ENCODE results near the gene C1QTNF1. TPM values are rescaled to one million over a fixed set of nuclear protein-coding genes. Genes with fewer than 3 reads are reported as not detected.

The C1QTNF1 gene
- total RNA-seq, 6 donors from 2014 or later = 9.3 to 30.4 (median 14.1) TPM

GRCh38 chr17:79080349-79080748 is 56.4 kb downstream of the C1QTNF1 start:
- no peaks in the 10 kb centered on the region for H3K27me3 ChIP-seq
- H3K4me3 ChIP-seq = no peak overlapping the region
- H3K9me3 ChIP-seq = no peaks in the 10 kb centered on the region
- peaks cover 11 to 21% (median 14%) of the 10 kb centered on the region in 4 donors for H3K4me1 ChIP-seq
- DNase-seq (peak in 1 of 2 donors; percentile 40), ATAC-seq (ENCODE audit: low FRiP score in 2 of 2) (no peak)
- H3K36me3 ChIP-seq = peaks cover 24 to 78% (median 63%) of the 10 kb centered on the region in 4 donors
- H3K27ac ChIP-seq = no peak overlapping the region
- TF ChIP-seq POLR2A (IDR thresholded peaks at IDR 0.05) (no peak), CTCF (IDR thresholded peaks at IDR 0.05) (no peak), POLR2AphosphoS5 (IDR thresholded peaks at IDR 0.05) (no peak), EP300 (IDR thresholded peaks at IDR 0.05) (no peak)
- 96 to 97% methylated on average over 17 to 18 of the region's 18 CpGs for WGBS, 2 donors

GRCh38 chr17:79080761-79081290 is 56.9 kb downstream of the C1QTNF1 start:
- no peak overlapping the region for H3K27ac ChIP-seq
- H3K4me1 ChIP-seq = peaks cover 6 to 16% (median 9%) of the 10 kb centered on the region in 4 donors
- peak in 1 of 2 donors; percentile 60 for DNase-seq
- no peak for TF ChIP-seq POLR2AphosphoS5 (IDR thresholded peaks at IDR 0.05)
- TF ChIP-seq POLR2A (IDR thresholded peaks at IDR 0.05) = no peak
- no peak for TF ChIP-seq CTCF (IDR thresholded peaks at IDR 0.05)
- TF ChIP-seq EP300 (IDR thresholded peaks at IDR 0.05) = no peak
- no peak for ATAC-seq (ENCODE audit: low FRiP score in 2 of 2)
- no peaks in the 10 kb centered on the region for H3K27me3 ChIP-seq
- no peaks in the 10 kb centered on the region for H3K9me3 ChIP-seq
- peaks cover 27 to 82% (median 68%) of the 10 kb centered on the region in 4 donors for H3K36me3 ChIP-seq
- no peak overlapping the region for H3K4me3 ChIP-seq
- WGBS, 2 donors = 97% methylated on average over 10 to 15 of the region's 17 CpGs

DNA sequence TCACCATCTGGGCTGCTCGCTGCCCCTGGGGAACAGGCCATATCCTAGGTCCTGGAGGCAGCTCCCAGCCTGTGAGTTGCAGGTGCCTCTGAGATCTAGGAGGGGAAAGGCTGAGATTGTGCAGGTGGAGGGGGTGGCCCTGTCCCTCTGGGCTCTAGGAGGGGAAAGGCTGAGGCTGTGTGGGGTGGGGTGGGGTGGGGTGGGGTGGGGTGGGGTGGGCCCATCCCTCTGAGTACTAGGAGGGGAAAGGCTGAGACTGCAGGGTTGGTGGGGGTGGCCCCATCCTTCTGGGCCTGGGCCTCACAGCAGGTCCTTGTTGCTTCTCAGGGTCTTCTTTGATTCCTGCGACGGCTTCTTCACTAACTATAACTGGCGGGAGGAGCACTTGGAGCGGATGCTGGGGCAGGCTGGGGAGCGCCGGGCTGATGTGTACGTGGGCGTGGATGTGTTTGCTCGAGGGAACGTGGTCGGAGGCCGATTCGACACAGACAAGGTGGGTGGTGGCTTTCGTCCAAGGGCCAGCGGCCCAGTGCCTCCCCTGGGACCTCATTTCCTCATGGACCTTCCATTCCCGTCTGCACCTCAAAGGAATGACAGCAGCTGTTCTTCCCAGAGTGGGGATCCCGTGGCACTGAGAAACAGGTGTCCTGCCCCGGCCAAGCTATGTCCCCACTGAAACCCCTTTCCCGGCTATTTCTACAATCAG is 57.8 kb downstream of the C1QTNF1 start:
- TF ChIP-seq CTCF (IDR thresholded peaks at IDR 0.05) (no peak), POLR2A (IDR thresholded peaks at IDR 0.05) (no peak), EP300 (IDR thresholded peaks at IDR 0.05) (no peak), POLR2AphosphoS5 (IDR thresholded peaks at IDR 0.05) (no peak)
- 87 to 92% methylated on average over 7 to 20 of the region's 20 CpGs for WGBS, 2 donors
- H3K4me3 ChIP-seq = no peak overlapping the region
- no peaks in the 10 kb centered on the region for H3K9me3 ChIP-seq
- peaks cover 29 to 88% (median 75%) of the 10 kb centered on the region in 4 donors for H3K36me3 ChIP-seq
- no peak overlapping the region for H3K27ac ChIP-seq
- ATAC-seq (ENCODE audit: low FRiP score in 2 of 2) (no peak), DNase-seq (peak in 1 of 2 donors; percentile 68)
- H3K27me3 ChIP-seq = no peaks in the 10 kb centered on the region
- H3K4me1 ChIP-seq = peaks cover 0 to 7% (median 3%) of the 10 kb centered on the region in 4 donors

DNA sequence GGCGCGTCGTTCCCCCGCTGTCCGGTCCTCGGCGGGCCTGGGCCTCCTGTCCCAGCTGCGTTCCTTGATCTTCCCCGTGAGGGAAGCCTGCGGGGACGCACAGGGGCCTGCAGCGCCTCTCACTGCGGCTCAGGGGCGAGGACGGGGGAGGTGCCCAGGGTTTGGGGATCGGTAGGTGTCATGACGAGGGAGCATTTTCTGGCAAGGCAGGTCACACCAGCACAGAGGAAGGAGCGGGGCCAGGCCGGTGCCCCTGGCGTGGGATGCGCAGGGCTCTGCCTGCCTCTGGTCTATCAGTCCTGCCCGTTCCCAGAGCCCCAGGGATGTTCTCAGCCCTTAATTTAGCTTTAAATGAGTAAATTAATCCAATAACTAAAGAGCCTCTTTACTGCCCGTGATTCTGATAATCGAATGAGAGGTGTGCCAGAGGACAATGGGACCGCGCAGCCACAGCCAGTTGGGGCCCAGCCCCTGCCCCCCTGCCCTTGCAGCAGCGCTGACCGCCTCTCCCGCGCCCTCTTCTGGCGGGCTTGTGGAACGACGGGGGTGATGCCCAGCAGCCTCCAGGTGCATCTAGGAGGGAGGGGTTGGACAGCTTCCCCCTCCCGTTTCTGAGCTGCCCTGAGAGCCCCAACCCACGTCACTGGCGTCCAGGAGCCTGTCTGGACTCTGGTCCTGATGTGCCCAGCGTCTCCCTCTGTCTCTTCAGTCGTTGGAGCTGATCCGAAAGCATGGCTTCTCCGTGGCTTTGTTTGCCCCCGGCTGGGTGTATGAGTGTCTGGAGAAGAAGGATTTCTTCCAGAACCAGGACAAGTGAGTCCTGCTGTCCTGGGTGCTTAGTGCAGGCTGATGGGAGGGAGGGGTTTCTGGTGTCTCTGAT is 58.6 kb downstream of the C1QTNF1 start:
- Histone ChIP-seq H3K9me3 (no peaks in the 10 kb centered on the region), H3K36me3 (peaks cover 29 to 92% (median 80%) of the 10 kb centered on the region in 4 donors), H3K4me3 (no peak overlapping the region), H3K27me3 (no peaks in the 10 kb centered on the region), H3K4me1 (peaks cover 0 to 7% (median 3%) of the 10 kb centered on the region in 4 donors), H3K27ac (no peak overlapping the region)
- TF ChIP-seq POLR2AphosphoS5 (IDR thresholded peaks at IDR 0.05) = no peak
- peak; percentile 68 to 82 (median 76) for TF ChIP-seq CTCF (IDR thresholded peaks at IDR 0.05)
- peak; percentile 36 to 46 for ATAC-seq (ENCODE audit: low FRiP score in 2 of 2)
- WGBS, 2 donors = 66 to 71% methylated on average over 35 to 40 of the region's 41 CpGs
- peak; percentile 37 to 90 for DNase-seq
